DOHH2 (cell line): ENCODE data around the gene BMP7.

Experiments
- H3F3A ChIP-seq: fragments of 200-600 bp; sonication (generic), shearing (Covaris generic); 2 replicates; pipeline ENCODE4 v1.6.0; 2016; ENCODE audit warnings: antibody characterized with exemption, mild to moderate bottlenecking; ENCODE audit not compliant: control insufficient read depth, insufficient read depth
- H3K27ac ChIP-seq: fragments of 200-600 bp; sonication (generic); 2 replicates; pipeline ENCODE4 v1.5.1; 2014; ENCODE audit warnings: low read depth, mild to moderate bottlenecking, low read length, moderate library complexity
- H3K27me3 ChIP-seq: fragments of 200-600 bp; sonication (generic); 2 replicates; pipeline ENCODE4 v1.6.1; 2014; ENCODE audit warnings: mild to moderate bottlenecking, low read length, mixed read lengths; ENCODE audit not compliant: control insufficient read depth
- H3K36me3 ChIP-seq: fragments of 200-600 bp; sonication (generic); 2 replicates; pipeline ENCODE4 v1.6.1; 2014; ENCODE audit warnings: mild to moderate bottlenecking, low read length, moderate library complexity, mixed read lengths; ENCODE audit not compliant: control insufficient read depth
- H3K4me1 ChIP-seq: fragments of 200-600 bp; sonication (generic); 2 replicates; pipeline ENCODE4 v1.6.1; 2014; ENCODE audit warnings: mild to moderate bottlenecking, low read length, mixed read lengths; ENCODE audit not compliant: control insufficient read depth
- H3K4me2 ChIP-seq: fragments of 200-600 bp; sonication (generic); 2 replicates; pipeline ENCODE4 v1.6.0; 2014; ENCODE audit warnings: mild to moderate bottlenecking, low read length, moderate library complexity
- H3K4me3 ChIP-seq: fragments of 200-600 bp; sonication (generic); 2 replicates; pipeline ENCODE4 v1.5.1; 2014; ENCODE audit warnings: mild to moderate bottlenecking, low read length, mixed read lengths
- H3K79me2 ChIP-seq: fragments of 200-600 bp; sonication (generic); 2 replicates; pipeline ENCODE4 v1.6.1; 2014; ENCODE audit warnings: mild to moderate bottlenecking, low read length, mixed read lengths; ENCODE audit not compliant: control insufficient read depth
- H3K9me2 ChIP-seq: fragments of 200-600 bp; sonication (generic); replicated peaks from 2 replicates; pipeline ENCODE4 v1.6.1; 2014; ENCODE audit warnings: mild to moderate bottlenecking, low read length, mixed read lengths; ENCODE audit not compliant: control insufficient read depth
- H3K9me3 ChIP-seq: fragments of 200-600 bp; sonication (generic); 2 replicates; pipeline ENCODE4 v1.6.1; 2014; ENCODE audit warnings: antibody characterized with exemption, low read length, mixed read lengths; ENCODE audit not compliant: control insufficient read depth, insufficient read depth
- H4K20me1 ChIP-seq: fragments of 200-600 bp; sonication (generic); 2 replicates; pipeline ENCODE4 v1.6.0; 2014; ENCODE audit warnings: low read depth, mild to moderate bottlenecking, antibody characterized with exemption, low read length, moderate library complexity; ENCODE audit not compliant: control insufficient read depth, insufficient read depth
- CTCF ChIP-seq: fragments of 200-600 bp; sonication (generic); IDR thresholded peaks from one replicate; pipeline ENCODE4 v1.5.1; 2014; ENCODE audit warnings: antibody characterized with exemption, mild to moderate bottlenecking, low read depth, low read length; ENCODE audit not compliant: poor library complexity, severe bottlenecking
- EZH2phosphoT487 ChIP-seq: fragments of 200-600 bp; sonication (generic); IDR thresholded peaks from 2 replicates; pipeline ENCODE4 v1.6.1; 2017; ENCODE audit warnings: borderline replicate concordance, mild to moderate bottlenecking, antibody characterized with exemption, low read length, moderate library complexity, mixed read lengths

The BMP7 gene

GRCh38 chr20:57157106-57157691, 109.2 kb downstream of the BMP7 start:
- H3K9me2 ChIP-seq = no peaks in the 10 kb centered on the region
- no peaks in the 10 kb centered on the region for H3K79me2 ChIP-seq
- H3F3A ChIP-seq = no peaks in the 10 kb centered on the region
- no peak overlapping the region for H3K27ac ChIP-seq
- TF ChIP-seq EZH2phosphoT487 (no peak), CTCF (no peak)
- no peak overlapping the region for H3K4me3 ChIP-seq
- no peak overlapping the region for H3K4me2 ChIP-seq
- no peaks in the 10 kb centered on the region; the same call in 1 of the 2 replicates for H4K20me1 ChIP-seq
- no peaks in the 10 kb centered on the region for H3K9me3 ChIP-seq
- peaks cover 14% of the 10 kb centered on the region; the same call in 1 of the 2 replicates for H3K27me3 ChIP-seq
- H3K36me3 ChIP-seq = no peaks in the 10 kb centered on the region
- H3K4me1 ChIP-seq = no peaks in the 10 kb centered on the region

- H4K20me1 ChIP-seq = no peaks in the 10 kb centered on the region; the same call in 1 of the 2 replicates
- peaks cover 17% of the 10 kb centered on the region for H3K27me3 ChIP-seq
- no peak for TF ChIP-seq EZH2phosphoT487
- no peak for TF ChIP-seq CTCF
- no peak overlapping the region for H3K4me3 ChIP-seq
- no peaks in the 10 kb centered on the region for H3K4me1 ChIP-seq
- H3K9me2 ChIP-seq = no peaks in the 10 kb centered on the region
- no peaks in the 10 kb centered on the region for H3K9me3 ChIP-seq
- H3K27ac ChIP-seq = no peak overlapping the region
- no peaks in the 10 kb centered on the region for H3K79me2 ChIP-seq
- no peaks in the 10 kb centered on the region for H3K36me3 ChIP-seq
- H3F3A ChIP-seq = no peaks in the 10 kb centered on the region
- no peak overlapping the region for H3K4me2 ChIP-seq
Measured at GRCh38 chr20:57156011-57156729, 110.3 kb downstream of the BMP7 start.

GRCh38 chr20:57155415-57155814, 111.0 kb downstream of the BMP7 start:
- H3F3A ChIP-seq = no peaks in the 10 kb centered on the region
- no peak for TF ChIP-seq EZH2phosphoT487
- TF ChIP-seq CTCF = no peak
- no peak overlapping the region for H3K4me2 ChIP-seq
- no peaks in the 10 kb centered on the region for H3K9me2 ChIP-seq
- no peaks in the 10 kb centered on the region for H3K9me3 ChIP-seq
- H3K79me2 ChIP-seq = no peaks in the 10 kb centered on the region
- no peak overlapping the region for H3K4me3 ChIP-seq
- H4K20me1 ChIP-seq = no peaks in the 10 kb centered on the region; the same call in 1 of the 2 replicates
- no peak overlapping the region for H3K27ac ChIP-seq
- H3K4me1 ChIP-seq = no peaks in the 10 kb centered on the region
- peaks cover 23% of the 10 kb centered on the region for H3K27me3 ChIP-seq
- H3K36me3 ChIP-seq = no peaks in the 10 kb centered on the region
